ENCODE data around the gene OAF. TPM values are rescaled to one million over a fixed set of nuclear protein-coding genes. Genes with fewer than 3 reads are reported as not detected.

OAF gene
- total RNA-seq, 4 donors from 2014 or later = 25.6 to 39.4 (median 32.5) TPM

DNA sequence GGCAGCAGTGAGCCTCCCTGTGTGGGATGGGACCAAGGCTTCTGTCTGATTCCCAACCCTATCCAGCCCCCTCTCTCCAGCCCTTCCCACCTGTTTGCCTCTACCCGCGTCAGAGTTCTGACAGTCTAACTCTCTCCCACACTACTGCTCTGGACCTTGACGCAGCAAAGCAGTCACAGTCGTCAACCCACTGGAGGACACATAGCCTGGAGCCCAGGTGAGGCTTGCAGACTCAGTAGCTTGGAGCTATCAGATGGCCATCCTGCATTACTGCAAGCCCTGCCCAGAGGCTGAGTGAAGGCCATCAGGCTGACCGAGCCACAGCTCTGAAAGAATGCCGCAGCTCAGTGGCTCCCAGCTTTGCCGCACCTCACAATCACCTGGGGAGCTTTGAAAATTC, 3.7 kb downstream of the OAF start:
- TF ChIP-seq, protein P1, sequence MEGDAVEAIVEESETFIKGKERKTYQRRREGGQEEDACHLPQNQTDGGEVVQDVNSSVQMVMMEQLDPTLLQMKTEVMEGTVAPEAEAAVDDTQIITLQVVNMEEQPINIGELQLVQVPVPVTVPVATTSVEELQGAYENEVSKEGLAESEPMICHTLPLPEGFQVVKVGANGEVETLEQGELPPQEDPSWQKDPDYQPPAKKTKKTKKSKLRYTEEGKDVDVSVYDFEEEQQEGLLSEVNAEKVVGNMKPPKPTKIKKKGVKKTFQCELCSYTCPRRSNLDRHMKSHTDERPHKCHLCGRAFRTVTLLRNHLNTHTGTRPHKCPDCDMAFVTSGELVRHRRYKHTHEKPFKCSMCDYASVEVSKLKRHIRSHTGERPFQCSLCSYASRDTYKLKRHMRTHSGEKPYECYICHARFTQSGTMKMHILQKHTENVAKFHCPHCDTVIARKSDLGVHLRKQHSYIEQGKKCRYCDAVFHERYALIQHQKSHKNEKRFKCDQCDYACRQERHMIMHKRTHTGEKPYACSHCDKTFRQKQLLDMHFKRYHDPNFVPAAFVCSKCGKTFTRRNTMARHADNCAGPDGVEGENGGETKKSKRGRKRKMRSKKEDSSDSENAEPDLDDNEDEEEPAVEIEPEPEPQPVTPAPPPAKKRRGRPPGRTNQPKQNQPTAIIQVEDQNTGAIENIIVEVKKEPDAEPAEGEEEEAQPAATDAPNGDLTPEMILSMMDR (IDR thresholded peaks at IDR 0.05; ENCODE audit: low read depth) = no peak

DNA sequence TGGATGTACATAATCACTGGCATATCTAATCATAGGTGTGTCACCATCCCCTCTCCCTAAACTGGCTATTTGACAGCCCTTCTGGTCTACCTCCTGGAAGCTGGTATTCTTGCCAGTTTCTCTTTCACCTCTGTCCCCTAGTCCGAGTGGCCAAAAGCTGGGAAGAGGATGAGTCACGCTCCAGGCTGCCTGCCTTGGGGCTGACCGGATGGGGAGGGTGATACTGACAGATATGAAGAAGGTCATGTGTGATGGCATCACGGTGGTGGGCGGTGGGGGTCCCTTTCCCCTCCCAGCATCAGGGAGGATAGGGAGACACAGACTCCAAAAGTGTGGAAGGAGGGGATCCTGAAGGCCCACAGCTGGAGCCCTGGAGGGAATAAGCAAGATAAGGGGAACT, 4.8 kb downstream of the OAF start:
- TF ChIP-seq, protein P1 (IDR thresholded peaks at IDR 0.05; ENCODE audit: low read depth) = no peak

DNA sequence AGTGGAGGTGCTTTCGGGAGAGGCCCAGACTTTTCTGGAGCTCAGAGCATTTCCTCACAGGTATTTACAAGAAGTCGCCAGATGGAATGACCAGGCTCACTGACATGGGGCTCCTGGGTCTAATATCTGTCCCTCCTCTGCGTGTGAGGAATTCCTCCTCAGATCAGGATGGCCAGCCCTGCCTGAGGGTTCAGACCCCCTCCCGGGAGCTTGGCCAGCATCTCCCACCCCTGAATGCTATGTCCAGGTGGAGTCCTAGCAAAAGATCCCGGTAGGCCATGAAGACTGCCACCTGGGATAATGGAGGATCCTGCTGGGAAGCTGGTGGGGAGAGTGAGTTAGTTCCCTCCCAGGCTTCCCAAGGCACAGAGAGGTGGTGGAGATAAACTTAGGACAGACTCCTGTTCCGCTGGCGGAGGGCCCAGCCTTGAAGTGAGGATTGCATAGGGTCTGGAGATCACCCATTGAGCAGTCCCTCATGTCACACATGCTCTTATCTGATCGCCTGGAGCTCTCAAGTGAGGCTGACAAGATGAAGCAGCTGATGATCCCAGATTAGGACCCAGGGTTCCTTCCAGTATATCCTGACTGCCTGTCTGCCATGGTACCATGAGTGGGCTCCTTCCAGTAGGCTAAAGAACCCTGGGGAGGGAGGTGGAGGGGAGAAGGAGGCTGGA, 5.7 kb downstream of the OAF start:
- TF ChIP-seq, protein P1 (IDR thresholded peaks at IDR 0.05; ENCODE audit: low read depth) = no peak

DNA sequence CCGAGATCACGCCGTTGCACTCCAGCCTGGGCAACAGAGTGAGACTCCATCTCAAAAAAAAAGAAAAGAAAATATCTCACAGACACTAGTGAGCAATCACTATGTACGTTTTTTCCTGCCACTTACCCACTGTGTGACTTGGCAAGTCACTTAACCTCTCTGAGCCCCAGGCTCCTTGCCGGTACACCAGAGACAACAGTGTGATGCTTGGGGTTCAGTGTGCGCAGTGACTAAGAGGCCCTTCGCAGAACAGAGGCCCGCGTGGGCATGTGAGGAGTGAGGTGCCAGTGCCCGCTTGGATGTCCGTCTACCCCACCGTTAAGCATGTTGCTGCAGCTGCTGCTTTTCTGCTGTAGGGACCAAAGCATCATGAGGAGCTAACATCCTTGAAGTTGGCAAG, 6.7 kb downstream of the OAF start:
- TF ChIP-seq, protein P1 (IDR thresholded peaks at IDR 0.05; ENCODE audit: low read depth) = no peak

DNA sequence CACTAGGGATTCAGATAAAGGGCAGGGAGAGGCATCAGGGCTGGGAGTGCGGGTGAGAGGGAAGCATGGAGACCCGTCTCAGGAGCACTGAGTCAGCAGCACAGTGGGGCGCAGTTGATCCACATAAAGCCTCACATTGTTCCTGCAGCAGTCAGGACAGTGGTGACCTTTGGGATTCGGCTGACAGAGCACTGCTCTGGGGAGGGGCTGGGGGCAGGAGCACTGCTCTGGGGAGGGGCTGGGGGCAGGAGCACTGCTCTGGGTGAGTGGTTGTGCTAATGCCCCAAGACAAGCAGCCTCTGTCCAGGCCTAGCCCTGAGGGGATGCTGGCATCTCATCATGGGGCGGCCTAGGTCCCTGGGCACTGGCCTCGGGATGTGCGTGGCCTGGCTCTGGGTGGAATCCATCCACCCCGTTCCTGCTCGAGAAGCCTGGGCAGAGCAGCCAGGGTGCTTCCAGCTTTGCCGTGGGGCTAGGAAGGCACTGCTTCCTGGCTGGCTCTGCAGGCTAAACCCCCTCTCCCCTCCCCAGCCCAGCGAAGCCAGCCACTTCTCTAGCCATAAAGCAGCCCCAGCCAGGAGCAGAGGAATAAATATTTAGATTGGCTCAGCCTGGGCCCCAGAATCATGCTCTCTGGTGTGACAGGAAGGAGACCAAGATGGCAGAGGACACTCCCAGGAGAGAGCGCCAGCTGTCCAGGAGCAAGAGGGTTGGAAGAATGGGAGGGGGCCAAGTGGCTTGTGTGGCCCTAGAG, 7.3 kb downstream of the OAF start:
- TF ChIP-seq, protein P1 (IDR thresholded peaks at IDR 0.05; ENCODE audit: low read depth) = no peak

DNA sequence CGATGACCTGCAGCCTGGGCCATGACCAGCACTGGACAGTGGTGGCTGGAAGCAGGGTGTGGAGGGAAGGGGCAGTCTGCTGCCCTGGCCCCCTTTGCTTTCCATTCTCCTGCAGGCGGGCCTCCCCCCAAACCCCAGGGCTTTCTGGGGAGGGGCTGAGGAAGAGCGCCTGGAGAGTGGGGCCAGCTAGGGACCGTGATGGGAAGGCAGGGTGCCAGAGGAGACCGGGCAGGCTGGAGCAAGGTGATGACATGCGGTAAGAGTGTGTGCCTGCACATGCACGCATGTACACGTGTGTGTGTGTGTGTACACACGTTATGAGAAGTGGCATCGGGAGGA, 7.8 kb downstream of the OAF start:
- TF ChIP-seq, protein P1 (IDR thresholded peaks at IDR 0.05; ENCODE audit: low read depth) = no peak

DNA sequence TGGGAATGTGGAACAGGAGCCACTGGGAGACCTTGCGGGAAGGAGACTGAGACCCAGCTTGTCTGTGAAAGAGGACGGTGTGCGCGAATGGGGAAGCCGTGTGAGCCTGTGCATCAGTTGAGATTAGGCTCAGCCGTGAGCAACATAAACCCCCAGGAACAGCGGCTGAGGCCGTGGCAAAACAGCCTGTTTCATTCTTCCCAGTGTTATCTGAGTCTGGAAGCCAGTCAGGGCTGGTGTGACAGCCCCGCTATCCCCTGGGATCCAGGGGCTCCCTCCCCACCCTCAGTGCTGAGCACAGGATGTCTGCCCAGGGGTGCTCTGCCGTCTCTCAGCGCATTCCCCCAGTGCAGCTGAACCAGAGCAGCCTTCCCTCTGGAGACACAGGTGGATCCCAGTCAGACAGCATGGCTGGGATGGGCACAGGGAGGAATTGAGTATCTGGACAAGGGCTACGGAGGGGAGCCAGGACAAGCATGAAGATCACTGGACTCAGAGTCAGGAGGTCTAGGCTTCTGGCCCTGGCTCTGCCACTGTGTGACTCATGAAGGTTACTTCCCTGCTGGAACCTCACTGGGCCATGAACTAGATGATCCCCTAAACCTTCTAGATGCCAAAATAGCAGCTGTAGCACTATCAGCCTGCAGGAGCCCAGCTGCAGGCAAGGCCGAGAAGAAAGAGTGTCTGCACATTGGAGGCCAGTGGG, 8.6 kb downstream of the OAF start:
- TF ChIP-seq, protein P1 (IDR thresholded peaks at IDR 0.05; ENCODE audit: low read depth) = no peak

Measured in subcutaneous adipose tissue (tissue), 4 donors.